ENCODE data around the gene HNF1B.

GRCh38 chr17:37764383-37764782 is 19.5 kb upstream of the HNF1B start:
- TF ChIP-seq CTCF (IDR thresholded peaks at IDR 0.05): no peak
- TF ChIP-seq POLR2A (IDR thresholded peaks at IDR 0.05): no peak

All from breast epithelium (tissue), 3 donors.